Stimulated activated CD8-positive, alpha-beta memory T cell treated with anti-CD3 and anti-CD28 coated beads, Interleukin-7, amount 100 ng/mL, for 24 hours (primary cell): ENCODE results near the gene LGALS14.
"Not testable (repeated sequence)": the region's sequence is repeated elsewhere in the genome, so short reads cannot be mapped to it uniquely, and the experiment has no call there.

Experiments used
- DNase-seq: peaks from one replicate; pipeline ENCODE4 v3.0.0-alpha.2; 2020; ENCODE audit warnings: low read depth

Gene LGALS14

GRCh38 chr19:39704181-39705044 lies at the start of gene LGALS14:
LGALS14 (plus strand) TSS chr19:39704481; CDS start chr19:39704529, 48 bp downstream.
- no peak for DNase-seq

GRCh38 chr19:39655613-39656012 lies 48.7 kb upstream of the LGALS14 start, which contains the start of gene LGALS16:
LGALS16 (plus strand) TSS chr19:39655913; CDS start chr19:39655962, 49 bp downstream.
- no peak for DNase-seq

GRCh38 chr19:39659791-39660190 lies 44.5 kb upstream of the LGALS14 start:
- DNase-seq: no peak

GRCh38 chr19:39660661-39661060 lies 43.6 kb upstream of the LGALS14 start:
- no peak for DNase-seq

- no peak for DNase-seq
Observed at GRCh38 chr19:39661565-39661964, 42.7 kb upstream of the LGALS14 start.

GRCh38 chr19:39669860-39670259 lies 34.4 kb upstream of the LGALS14 start:
- not testable (repeated sequence) for DNase-seq

- DNase-seq: no peak
Observed at GRCh38 chr19:39670998-39671397, 33.3 kb upstream of the LGALS14 start.

GRCh38 chr19:39671739-39672363 lies 32.4 kb upstream of the LGALS14 start:
- DNase-seq: no peak

GRCh38 chr19:39672473-39672872 lies 31.8 kb upstream of the LGALS14 start:
- DNase-seq: no peak

GRCh38 chr19:39673862-39674261 lies 30.4 kb upstream of the LGALS14 start:
- DNase-seq: not testable (repeated sequence)

GRCh38 chr19:39676004-39676403 lies 28.3 kb upstream of the LGALS14 start:
- no peak for DNase-seq

- DNase-seq: no peak
Observed at GRCh38 chr19:39677961-39678889, 26.1 kb upstream of the LGALS14 start.

- DNase-seq: no peak
Observed at GRCh38 chr19:39679056-39679790, 25.1 kb upstream of the LGALS14 start.

GRCh38 chr19:39679791-39680168 lies 24.5 kb upstream of the LGALS14 start:
- no peak for DNase-seq

- no peak for DNase-seq
Observed at GRCh38 chr19:39680593-39680992, 23.7 kb upstream of the LGALS14 start.

GRCh38 chr19:39681416-39681815 lies 22.9 kb upstream of the LGALS14 start:
- no peak for DNase-seq

- no peak for DNase-seq
Observed at GRCh38 chr19:39684267-39684666, 20.0 kb upstream of the LGALS14 start.

- DNase-seq: no peak
Observed at GRCh38 chr19:39686739-39687138, 17.5 kb upstream of the LGALS14 start.

GRCh38 chr19:39688637-39689036 lies 15.6 kb upstream of the LGALS14 start:
- not testable (repeated sequence) for DNase-seq

- DNase-seq: no peak
Observed at GRCh38 chr19:39692166-39692565, 12.1 kb upstream of the LGALS14 start.

GRCh38 chr19:39692822-39693221 lies 11.5 kb upstream of the LGALS14 start:
- no peak for DNase-seq

- DNase-seq: no peak
Observed at GRCh38 chr19:39695759-39696158, 8.5 kb upstream of the LGALS14 start.
